HG03280 (cell line): ENCODE results near the gene TNFRSF6B.
"Not testable (repeated sequence)": the region's sequence is repeated elsewhere in the genome, so short reads cannot be mapped to it uniquely, and the experiment has no call there.

ENCODE experiments used
- ATAC-seq: cut with Tn5 transposase; IDR thresholded peaks from one replicate; pipeline ENCODE4 v1.9.1; 2021; ENCODE audit warnings: mild to moderate bottlenecking, moderate library complexity; ENCODE audit not compliant: unreplicated experiment

TNFRSF6B gene

DNA sequence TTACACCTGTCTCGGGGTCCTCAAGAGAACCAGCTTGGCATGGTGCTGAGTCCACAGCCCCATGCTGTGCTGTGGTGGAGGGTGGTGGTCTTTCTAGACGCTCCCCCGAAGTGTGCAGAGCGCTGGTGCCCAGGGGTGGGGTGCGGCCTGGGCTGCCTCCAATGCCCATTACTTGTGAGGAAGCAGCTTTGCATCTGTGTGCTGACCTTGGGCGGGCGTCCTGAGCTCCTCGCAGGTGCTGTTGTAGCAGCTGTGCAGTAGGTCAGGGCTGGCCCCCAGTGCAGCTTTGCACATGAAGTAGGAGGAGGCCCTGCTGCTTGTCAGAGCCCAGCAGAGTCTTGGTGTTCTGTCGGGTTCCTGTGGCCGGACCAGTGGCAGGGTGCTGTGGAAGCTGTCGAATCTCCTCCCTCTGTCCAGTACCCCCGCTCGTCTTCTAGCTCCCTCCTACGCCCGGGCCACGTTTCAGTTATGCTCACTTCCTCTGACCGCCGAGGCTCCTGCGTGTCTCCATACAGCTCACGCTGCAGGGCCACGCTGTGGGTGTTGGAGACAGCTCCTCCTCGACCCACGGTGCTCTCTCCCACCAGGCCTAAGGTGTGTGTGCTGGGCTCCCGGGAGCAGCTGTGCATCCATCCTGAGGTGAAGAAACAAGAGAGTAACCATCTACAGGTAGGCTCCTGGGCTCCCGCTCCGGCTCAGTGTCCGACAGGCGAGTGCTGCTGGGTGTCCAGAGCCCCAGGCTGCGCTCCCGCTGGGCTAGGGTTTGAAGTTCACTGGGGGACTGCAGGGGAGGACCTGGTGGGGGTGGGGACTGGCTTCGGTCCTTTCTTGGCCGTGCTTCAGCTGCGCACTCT, 34.3 kb upstream of the TNFRSF6B start:
- no peak for ATAC-seq

GRCh38 chr20:63662813-63663189, 33.7 kb upstream of the TNFRSF6B start:
- ATAC-seq: no peak

GRCh38 chr20:63663332-63664066, 33.0 kb upstream of the TNFRSF6B start:
- ATAC-seq: no peak

DNA sequence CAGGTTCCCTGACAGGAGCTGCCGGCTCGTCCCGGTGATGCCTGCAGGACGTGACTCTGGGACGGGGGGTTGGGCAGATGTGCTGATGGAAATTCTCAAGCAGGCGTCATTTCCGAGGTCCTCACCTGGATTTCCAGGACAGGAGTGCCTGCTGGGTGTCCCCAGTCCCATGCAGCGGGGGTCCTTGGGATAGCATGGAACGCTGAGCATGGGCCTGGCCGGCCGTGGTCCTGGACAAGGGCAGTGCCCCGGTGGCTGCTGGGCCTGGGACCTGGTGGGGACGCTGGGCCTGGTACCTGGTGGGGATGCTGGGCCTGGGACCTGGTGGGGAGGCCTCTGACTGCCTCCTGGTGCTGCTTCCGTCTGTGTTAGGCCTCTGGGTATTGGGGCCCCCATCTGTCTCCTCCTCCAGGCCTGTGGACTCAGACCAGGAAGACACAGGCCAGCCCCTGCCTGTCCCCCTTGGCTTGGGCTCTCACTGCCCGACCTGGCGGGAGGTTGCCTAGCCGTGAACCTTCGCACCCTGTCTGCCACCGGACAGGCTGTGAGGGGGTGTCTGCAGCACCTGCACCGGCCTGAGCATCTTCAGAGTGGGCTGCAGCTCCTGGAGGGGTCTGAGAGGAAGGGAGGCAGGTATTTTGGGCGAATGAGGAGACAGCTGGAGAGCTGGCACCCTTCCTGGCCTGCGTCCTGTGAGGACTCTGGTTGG, 32.2 kb upstream of the TNFRSF6B start:
- no peak for ATAC-seq

DNA sequence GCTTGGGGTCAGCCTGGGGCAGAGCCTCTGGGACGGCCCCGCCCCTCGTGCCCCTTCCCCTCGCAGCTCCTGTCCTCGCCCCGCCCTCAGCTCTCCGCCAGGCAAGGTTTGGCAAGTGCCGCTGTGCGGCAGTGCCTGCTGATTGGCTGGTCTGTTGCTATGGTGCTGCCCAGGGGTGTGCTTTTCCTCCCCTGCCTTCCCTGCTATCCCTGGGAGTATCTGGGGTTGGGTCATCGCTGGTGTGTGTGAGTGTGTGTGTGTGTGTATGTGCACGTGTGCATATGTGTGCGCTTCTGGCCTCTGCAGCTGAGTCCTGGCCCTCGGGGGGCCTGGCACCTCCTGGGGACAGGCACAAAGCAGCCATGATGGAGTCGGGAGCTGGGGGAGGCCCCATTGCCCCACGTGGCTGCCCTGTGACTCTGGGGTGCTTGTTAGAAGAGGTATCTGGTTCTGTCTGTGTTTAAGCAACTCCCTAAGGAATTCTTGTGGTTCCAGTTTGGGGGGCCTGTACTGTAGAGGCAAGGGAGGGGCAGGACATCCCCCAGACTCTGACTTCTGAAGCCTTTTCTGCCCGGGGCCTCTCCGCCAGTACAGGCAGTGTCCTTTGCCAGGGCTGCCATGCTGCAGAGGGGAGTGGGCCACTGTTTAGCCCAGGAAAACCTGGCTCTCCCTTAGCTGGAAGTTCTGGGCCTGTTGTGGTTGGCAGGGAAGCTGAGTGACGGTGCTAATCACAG, 31.4 kb upstream of the TNFRSF6B start:
- no peak for ATAC-seq

- ATAC-seq: no peak
Measured at GRCh38 chr20:63665708-63666107, 30.7 kb upstream of the TNFRSF6B start.

DNA sequence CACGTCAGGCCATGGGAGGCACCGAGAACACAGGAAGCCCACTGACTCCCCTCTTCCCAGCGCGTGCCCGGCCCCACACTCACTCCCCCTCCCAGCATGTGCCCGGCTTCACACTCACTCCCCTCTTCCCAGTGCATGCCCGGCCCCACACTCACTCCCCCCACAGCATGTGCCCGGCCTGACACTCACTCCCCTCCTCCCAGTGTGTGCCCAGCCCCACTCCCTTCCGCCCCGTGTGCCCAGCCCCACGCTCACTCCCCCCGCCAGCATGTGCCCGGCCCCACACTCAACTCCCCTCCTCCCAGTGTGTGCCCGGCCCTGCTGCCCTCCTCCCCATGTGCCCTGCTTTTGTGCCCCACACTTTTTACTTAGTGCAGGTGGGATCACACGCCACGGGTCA, 28.6 kb upstream of the TNFRSF6B start:
- no peak for ATAC-seq

- ATAC-seq: no peak
Measured at GRCh38 chr20:63668351-63668750, 28.1 kb upstream of the TNFRSF6B start.

DNA sequence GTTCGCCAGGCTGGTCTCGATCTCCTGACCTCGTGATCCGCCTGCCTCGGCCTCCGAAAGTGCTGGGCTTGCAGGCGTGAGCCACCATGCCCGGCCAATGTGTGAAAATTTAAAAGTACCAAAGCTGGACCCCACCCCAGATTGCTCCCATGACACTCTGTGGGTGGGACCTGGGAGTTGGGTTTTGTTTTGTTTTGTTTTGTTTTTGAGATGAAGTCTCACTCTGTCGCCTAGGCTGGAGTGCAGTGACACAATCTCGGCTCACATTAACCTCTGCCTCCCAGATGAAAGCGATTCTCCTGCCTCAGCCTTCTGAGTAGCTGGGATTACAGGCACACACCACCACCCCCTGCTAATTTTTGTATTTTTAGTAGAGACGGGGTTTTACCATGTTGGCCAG, 24.8 kb upstream of the TNFRSF6B start:
- ATAC-seq: not testable (repeated sequence)

DNA sequence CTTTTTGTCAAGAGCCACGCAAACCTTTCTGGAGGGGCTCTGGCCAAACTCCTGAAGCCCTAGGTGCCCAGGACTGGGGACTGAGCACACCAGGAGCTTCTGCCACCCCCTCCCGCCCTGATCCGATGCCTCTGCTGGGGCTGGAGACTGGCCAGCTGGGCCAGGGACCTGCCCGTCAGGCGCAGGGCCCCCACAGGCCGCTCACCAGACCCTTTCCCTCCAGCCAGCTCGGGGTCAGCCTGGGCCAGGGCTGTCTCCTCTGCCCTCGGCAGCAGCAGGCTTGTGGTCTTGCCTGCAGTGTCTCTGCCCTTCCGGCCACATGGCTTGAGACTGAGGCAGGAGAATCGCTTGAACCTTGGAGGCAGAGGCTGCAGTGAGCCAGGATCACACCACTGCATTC, 23.8 kb upstream of the TNFRSF6B start:
- no peak for ATAC-seq

DNA sequence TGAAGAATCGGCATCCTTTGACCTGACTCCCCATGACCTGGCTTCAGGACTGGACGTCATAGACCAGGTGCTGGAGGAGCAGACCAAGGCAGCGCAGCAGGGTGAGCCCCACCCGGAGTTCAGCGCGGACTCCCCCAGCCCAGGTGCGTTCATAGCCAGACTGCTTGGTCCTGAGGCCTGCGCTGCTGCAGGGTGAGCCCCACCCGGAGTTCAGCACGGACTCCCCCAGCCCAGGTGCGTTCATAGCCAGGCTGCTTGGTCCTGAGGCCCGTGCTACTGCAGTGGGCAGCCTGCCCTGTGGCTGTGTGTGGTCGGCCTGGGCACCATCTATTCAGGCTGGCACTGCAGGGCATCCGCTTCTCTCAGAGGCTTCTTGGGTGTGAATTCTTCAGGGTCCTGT, 22.5 kb upstream of the TNFRSF6B start:
- no peak for ATAC-seq

DNA sequence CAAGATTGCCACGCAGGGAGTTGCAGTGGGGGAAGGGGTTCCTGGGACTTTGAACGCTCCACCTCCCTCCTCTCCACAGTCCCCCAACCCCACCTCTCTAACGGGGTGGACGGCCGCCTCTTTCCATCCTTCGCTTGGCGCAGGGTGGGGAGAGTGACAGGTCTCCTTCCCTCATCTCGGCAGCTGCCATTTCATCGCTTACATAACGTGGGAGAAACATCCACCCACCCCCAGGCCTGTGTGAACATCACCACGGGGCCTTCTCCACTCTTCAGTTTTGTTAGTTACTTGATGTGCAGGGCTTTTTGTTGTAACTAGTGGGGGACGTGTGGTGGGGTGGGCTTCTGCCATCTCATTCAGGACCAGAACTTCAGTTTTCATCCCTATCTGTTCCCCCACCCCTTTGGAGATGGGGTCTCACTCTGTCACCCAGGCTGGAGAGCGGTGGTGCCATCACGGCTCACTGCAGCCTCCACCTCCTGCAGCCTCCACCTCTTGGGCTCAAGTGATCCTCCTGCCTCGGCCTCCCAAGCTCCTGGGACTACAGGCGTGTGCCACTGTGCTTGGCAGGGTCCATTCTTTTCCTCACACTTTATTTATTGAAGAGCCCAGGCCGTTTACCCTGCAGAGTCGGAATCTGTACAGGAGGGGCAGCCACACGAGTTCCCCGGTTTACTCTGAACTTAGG, 20.6 kb upstream of the TNFRSF6B start:
- ATAC-seq: no peak

DNA sequence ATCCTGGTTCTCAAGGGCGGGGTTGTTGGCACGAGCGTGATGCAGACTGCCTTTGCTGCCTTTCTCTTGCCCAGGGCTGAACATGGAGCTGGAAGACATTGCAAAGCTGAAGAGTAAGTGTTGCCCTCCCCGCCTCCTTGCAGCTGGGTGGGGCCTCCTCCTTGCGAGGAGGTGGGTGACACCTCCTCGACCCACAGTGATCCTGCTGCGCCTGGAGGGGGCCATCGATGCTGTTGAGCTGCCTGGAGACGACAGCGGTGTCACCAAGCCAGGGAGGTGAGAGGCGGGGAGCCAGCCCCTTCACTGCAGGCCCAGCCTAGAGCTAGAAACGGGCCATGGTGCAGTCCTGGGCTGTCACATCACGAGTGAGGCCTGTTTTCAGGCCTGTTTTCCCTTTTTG, 18.4 kb upstream of the TNFRSF6B start:
- no peak for ATAC-seq

- no peak for ATAC-seq
Measured at GRCh38 chr20:63678667-63679465, 17.6 kb upstream of the TNFRSF6B start.

DNA sequence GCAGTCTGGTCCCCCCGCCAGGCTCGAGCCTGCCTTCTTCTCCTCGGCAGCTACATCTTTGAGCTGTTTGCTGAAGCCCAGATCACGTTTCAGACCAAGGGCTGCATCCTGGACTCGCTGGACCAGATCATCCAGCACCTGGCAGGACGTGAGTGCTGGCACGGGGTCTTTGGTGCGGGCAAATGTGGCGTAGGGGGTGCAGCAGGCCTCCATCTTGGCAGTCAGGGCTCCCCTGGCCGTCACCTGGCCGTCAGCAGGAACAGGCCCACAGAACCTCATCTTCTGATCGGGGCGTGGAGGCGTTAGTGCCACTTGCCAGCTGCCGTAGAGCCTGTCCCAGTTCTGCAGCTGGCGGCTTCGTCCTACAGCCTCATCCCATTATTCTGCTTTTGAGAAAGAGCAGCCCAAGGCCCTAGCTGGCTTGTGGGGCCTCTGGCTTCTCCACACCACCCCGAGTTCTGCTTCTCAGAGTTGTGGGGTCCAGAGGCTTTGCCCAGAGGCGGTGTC, 16.6 kb upstream of the TNFRSF6B start:
- no peak for ATAC-seq

- no peak for ATAC-seq
Measured at GRCh38 chr20:63680427-63680826, 16.0 kb upstream of the TNFRSF6B start.

- no peak for ATAC-seq
Measured at GRCh38 chr20:63680857-63681608, 15.4 kb upstream of the TNFRSF6B start.

- ATAC-seq: no peak
Measured at GRCh38 chr20:63681609-63682142, 14.8 kb upstream of the TNFRSF6B start.
